Fibroblast of lung (primary cell): Measurements from ENCODE around the gene TP73. TPM values are rescaled to one million over a fixed set of nuclear protein-coding genes. Genes with fewer than 3 reads are reported as not detected.

Source experiments
- DNase-seq, 2 donors: peaks; one replicate each; pipeline versions ENCODE4 v3.0.0 to v3.0.0-alpha.2; 2010; ENCODE audit warnings: low read depth in 2 of 2
- H2AFZ ChIP-seq: 2 replicates; pipeline ENCODE4 v1.5.1; 2012; ENCODE audit warnings: low read length, control low read depth, inconsistent platforms
- H3K27ac ChIP-seq: 2 replicates; pipeline ENCODE4 v1.5.1; 2011; ENCODE audit warnings: low read length, control low read depth; ENCODE audit not compliant: insufficient read depth
- H3K27me3 ChIP-seq: 2 replicates; pipeline ENCODE4 v1.5.1; 2011; ENCODE audit warnings: mild to moderate bottlenecking, low read length; ENCODE audit not compliant: control insufficient read depth, insufficient read depth
- H3K36me3 ChIP-seq: 2 replicates; pipeline ENCODE4 v1.5.1; 2011; ENCODE audit warnings: low read length; ENCODE audit not compliant: control insufficient read depth, insufficient read depth
- H3K4me1 ChIP-seq: 2 replicates; pipeline ENCODE4 v1.5.1; 2011; ENCODE audit warnings: low read length; ENCODE audit not compliant: control insufficient read depth, insufficient read depth; ENCODE audit errors: extremely low read depth
- H3K4me2 ChIP-seq: 2 replicates; pipeline ENCODE4 v1.5.1; 2011; ENCODE audit warnings: low read length, control low read depth; ENCODE audit not compliant: insufficient read depth; ENCODE audit errors: extremely low read depth
- H3K4me3 ChIP-seq, 4 experiments: fragments of 200-600 bp in 1 of 4; sonication (generic) in 1 of 4; replicated peaks in 1 of 4; 2 replicates each; pipeline ENCODE4 v1.5.1; 2011 to 2016; ENCODE audit warnings: low read length in 4 of 4, low read depth in 3 of 4, mild to moderate bottlenecking in 3 of 4, control low read depth in 2 of 4, inconsistent platforms in 1 of 4, mixed read lengths in 1 of 4; ENCODE audit not compliant: insufficient read depth in 1 of 4; ENCODE audit errors: control extremely low read depth in 1 of 4
- H3K79me2 ChIP-seq: 2 replicates; pipeline ENCODE4 v1.5.1; 2012; ENCODE audit warnings: mild to moderate bottlenecking, low read length, inconsistent platforms; ENCODE audit not compliant: control insufficient read depth, insufficient read depth
- H3K9ac ChIP-seq: 2 replicates; pipeline ENCODE4 v1.5.1; 2011; ENCODE audit warnings: mild to moderate bottlenecking, low read length, control low read depth; ENCODE audit not compliant: insufficient read depth
- H3K9me3 ChIP-seq: 2 replicates; pipeline ENCODE4 v1.5.1; 2012; ENCODE audit warnings: low read depth, low read length; ENCODE audit not compliant: control insufficient read depth, insufficient read depth
- H4K20me1 ChIP-seq: 2 replicates; pipeline ENCODE4 v1.5.1; 2011; ENCODE audit warnings: low read length; ENCODE audit not compliant: control insufficient read depth, insufficient read depth; ENCODE audit errors: extremely low read depth
- CTCF ChIP-seq, 2 donors: IDR thresholded peaks in 1 of 2; conservative IDR thresholded peaks in 1 of 2; 1 replicate in 1 of 2; 2 replicates in 1 of 2; pipeline ENCODE4 v1.5.1; 2011 to 2012; ENCODE audit warnings: low read length in 2 of 2, control low read depth in 1 of 2, inconsistent platforms in 1 of 2, low read depth in 1 of 2, mild to moderate bottlenecking in 1 of 2
- EZH2 ChIP-seq: IDR thresholded peaks from 2 replicates; pipeline ENCODE4 v1.5.1; 2012; ENCODE audit warnings: low read length, control low read depth, mild to moderate bottlenecking; ENCODE audit errors: missing control alignments
- polyA plus RNA-seq, 2 donors: library from polyadenylated mRNA; depleted of rRNA in 1 of 2; stranded (reverse) in 1 of 2; unstranded in 1 of 2; fragments of >200 nt; gene quantifications; 2 replicates each; pipeline ENCODE4 v1.2.1, GENCODE V29; 2011 to 2012; ENCODE audit warnings: missing spikeins in 1 of 2
- total RNA-seq: library from RNA; depleted of rRNA; stranded (reverse); fragments of >200 nt; gene quantifications from 2 replicates; pipeline ENCODE4 v1.2.1, GENCODE V29; 2014

The TP73 gene
- total and polyA plus RNA-seq, 2 donors (not counting 1 experiment from before 2014, with no cell fraction given), result not detected

- no peak for DNase-seq
- no peaks in the 10 kb centered on the region for H4K20me1 ChIP-seq
- no peaks in the 10 kb centered on the region for H3K9me3 ChIP-seq
- no peak overlapping the region for H2AFZ ChIP-seq
- H3K4me1 ChIP-seq, result no peaks in the 10 kb centered on the region
- H3K4me2 ChIP-seq, result no peak overlapping the region
- H3K27me3 ChIP-seq, result no peaks in the 10 kb centered on the region
- H3K9ac ChIP-seq, result no peak overlapping the region
- no peak overlapping the region for H3K4me3 ChIP-seq
- H3K27ac ChIP-seq, result no peak overlapping the region
- H3K36me3 ChIP-seq, result no peaks in the 10 kb centered on the region
- TF ChIP-seq CTCF (conservative IDR thresholded peaks at IDR 0.05 in 1 of 2, IDR thresholded peaks at IDR 0.05 in 1 of 2; ENCODE audit: low read depth in 1 of 2, low read length in 2 of 2) (no peak), EZH2 (no peak)
- no peaks in the 10 kb centered on the region for H3K79me2 ChIP-seq
Measured at GRCh38 chr1:3672231-3672970, 20.1 kb downstream of the TP73 start.

GRCh38 chr1:3672971-3673361 lies 20.6 kb downstream of the TP73 start:
- Histone ChIP-seq H3K4me2 (no peak overlapping the region), H3K9me3 (no peaks in the 10 kb centered on the region), H3K36me3 (no peaks in the 10 kb centered on the region), H4K20me1 (no peaks in the 10 kb centered on the region), H3K4me1 (no peaks in the 10 kb centered on the region), H3K27me3 (no peaks in the 10 kb centered on the region), H3K9ac (no peak overlapping the region), H3K27ac (no peak overlapping the region), H3K79me2 (no peaks in the 10 kb centered on the region), H3K4me3 (no peak overlapping the region), H2AFZ (no peak overlapping the region)
- DNase-seq, result no peak
- TF ChIP-seq EZH2, result no peak
- TF ChIP-seq CTCF (conservative IDR thresholded peaks at IDR 0.05 in 1 of 2, IDR thresholded peaks at IDR 0.05 in 1 of 2; ENCODE audit: low read depth in 1 of 2, low read length in 2 of 2), result no peak

GRCh38 chr1:3673381-3674099 lies 21.2 kb downstream of the TP73 start:
- Histone ChIP-seq H3K36me3 (no peaks in the 10 kb centered on the region), H2AFZ (no peak overlapping the region), H3K9ac (no peak overlapping the region), H3K4me3 (no peak overlapping the region), H3K27ac (no peak overlapping the region), H3K9me3 (no peaks in the 10 kb centered on the region), H3K27me3 (no peaks in the 10 kb centered on the region), H3K79me2 (no peaks in the 10 kb centered on the region), H3K4me2 (no peak overlapping the region), H3K4me1 (no peaks in the 10 kb centered on the region), H4K20me1 (no peaks in the 10 kb centered on the region)
- TF ChIP-seq CTCF (conservative IDR thresholded peaks at IDR 0.05 in 1 of 2, IDR thresholded peaks at IDR 0.05 in 1 of 2; ENCODE audit: low read depth in 1 of 2, low read length in 2 of 2) (no peak), EZH2 (no peak)
- DNase-seq, result no peak
